ENCODE data around the gene NEK11.

- TF ChIP-seq, protein P1, sequence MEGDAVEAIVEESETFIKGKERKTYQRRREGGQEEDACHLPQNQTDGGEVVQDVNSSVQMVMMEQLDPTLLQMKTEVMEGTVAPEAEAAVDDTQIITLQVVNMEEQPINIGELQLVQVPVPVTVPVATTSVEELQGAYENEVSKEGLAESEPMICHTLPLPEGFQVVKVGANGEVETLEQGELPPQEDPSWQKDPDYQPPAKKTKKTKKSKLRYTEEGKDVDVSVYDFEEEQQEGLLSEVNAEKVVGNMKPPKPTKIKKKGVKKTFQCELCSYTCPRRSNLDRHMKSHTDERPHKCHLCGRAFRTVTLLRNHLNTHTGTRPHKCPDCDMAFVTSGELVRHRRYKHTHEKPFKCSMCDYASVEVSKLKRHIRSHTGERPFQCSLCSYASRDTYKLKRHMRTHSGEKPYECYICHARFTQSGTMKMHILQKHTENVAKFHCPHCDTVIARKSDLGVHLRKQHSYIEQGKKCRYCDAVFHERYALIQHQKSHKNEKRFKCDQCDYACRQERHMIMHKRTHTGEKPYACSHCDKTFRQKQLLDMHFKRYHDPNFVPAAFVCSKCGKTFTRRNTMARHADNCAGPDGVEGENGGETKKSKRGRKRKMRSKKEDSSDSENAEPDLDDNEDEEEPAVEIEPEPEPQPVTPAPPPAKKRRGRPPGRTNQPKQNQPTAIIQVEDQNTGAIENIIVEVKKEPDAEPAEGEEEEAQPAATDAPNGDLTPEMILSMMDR (conservative IDR thresholded peaks at IDR 0.05; ENCODE audit: low read depth, low read length), result no peak
- no peak for TF ChIP-seq EZH2 (IDR thresholded peaks at IDR 0.05; ENCODE audit: borderline replicate concordance, low read depth, low read length, poor library complexity, severe bottlenecking)
These were observed 330.6 kb downstream of the NEK11 start for GRCh38 chr3:131357275-131357674.

All from A673 (cell line).